Tongue (tissue), 2 donors: ENCODE results near the gene NUBP1. TPM values are rescaled to one million over a fixed set of nuclear protein-coding genes. Genes with fewer than 3 reads are reported as not detected.
"Not testable (repeated sequence)": the region's sequence is repeated elsewhere in the genome, so short reads cannot be mapped to it uniquely, and the experiment has no call there.

ENCODE experiments used
- DNase-seq: peaks from one replicate; pipeline ENCODE4 v3.0.0-alpha.2; 2015
- total RNA-seq: library from RNA; depleted of rRNA; stranded (reverse); fragments of >200 nt; gene quantifications from one replicate; pipeline ENCODE4 v1.2.3, GENCODE V29; 2014

The NUBP1 gene
- total RNA-seq, 1 donor from 2014 or later: 34.6 TPM

DNA sequence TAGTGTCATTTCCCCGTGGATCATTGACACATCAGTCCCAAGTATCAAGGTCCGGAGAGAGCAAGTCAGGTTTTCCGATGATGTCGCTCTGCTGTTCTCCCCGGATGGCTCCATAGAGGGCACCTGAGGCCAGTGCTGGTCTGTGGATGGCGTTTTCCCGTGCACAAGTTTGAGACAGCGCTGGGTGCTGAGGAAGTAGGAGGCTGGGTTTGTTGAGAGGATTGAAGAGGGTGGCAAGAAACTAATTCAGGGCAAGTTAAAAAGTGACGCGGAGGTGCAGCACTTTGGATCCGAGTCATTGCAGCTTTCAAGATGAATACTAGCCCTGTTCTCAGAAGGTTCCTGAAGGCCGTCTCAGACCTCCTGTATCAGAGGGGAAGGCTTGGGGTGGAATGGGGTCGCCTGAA is 7.7 kb downstream of the NUBP1 start:
- no peak for DNase-seq

GRCh38 chr16:10752843-10753523 is 9.3 kb downstream of the NUBP1 start:
- DNase-seq: peak; percentile 25

DNA sequence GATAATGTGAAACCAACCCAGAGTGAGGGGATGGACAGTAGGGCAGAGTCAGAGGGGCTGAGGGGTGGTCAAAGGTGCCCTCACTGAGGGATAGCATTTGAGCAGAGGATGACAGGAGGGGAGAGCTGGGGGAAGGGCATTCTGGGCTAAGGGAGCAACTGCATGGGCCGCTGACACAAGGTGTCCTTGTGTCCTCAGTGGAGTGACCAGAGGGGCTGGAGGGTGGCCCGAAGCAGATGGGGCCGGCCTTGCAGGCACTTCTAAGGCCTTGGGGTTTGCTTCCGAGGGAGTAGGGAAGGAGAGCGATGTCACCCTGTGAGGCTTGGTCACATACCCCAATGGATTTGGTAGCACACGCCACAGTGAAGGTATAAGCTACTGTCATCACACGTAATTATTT is 10.0 kb downstream of the NUBP1 start:
- no peak for DNase-seq

DNA sequence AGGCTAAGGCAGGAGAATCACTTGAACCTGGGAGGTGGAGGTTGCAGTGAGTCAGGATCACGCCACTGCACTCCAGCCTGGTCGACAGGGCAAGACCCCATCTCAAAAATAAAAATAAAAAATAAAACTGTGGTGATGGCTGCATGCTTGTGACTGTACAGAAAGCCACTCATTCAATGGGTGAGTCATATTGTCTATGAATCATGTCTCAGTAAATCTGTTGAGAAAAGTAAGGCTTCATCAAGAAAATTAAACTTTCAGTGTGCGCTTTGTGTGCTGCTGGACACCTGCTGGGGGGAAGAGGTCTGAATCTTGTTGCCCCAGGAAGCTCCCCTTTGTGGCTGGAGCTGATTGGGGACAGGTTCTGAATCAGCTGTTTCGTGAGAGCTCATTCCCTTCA is 11.3 kb downstream of the NUBP1 start:
- DNase-seq: no peak

DNA sequence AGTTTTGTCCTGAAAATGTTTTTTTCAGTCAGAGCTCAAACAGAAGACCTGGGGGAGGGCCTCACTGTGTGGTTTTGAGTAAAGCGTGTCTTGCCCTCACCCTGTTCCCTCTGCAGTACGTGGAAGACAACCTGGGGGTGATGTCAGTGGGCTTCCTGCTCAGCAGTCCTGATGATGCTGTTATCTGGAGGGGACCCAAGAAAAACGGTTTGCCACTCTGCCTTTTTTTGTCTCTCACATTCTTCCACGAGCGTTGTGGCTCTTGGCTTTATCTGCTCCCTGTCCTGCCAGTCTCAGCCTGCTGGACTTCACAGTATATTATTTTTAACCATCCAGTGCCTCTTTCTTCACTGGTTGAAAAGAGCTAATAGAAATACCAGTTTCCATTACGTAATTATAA is 12.9 kb downstream of the NUBP1 start:
- no peak for DNase-seq

DNA sequence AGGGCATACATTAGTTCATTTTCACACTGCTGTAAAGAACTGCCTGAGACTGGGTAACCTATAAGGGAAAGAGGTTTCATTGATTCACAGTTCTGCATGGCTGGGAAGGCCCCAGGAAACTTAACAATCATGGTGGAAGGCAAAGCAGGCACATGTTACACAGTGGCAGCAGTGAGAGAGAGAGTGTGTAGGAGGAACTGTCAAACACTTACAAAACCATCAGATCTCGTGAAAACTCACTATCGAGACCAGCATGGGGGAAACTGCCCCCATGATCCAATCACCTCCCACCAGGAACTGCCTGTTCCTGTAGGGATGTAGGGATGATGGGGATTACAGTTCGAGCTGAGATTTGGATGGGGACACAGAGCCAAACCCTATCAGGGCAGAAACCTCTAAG is 17.2 kb downstream of the NUBP1 start:
- no peak for DNase-seq

- no peak for DNase-seq
Measured at GRCh38 chr16:10761373-10761772, 17.7 kb downstream of the NUBP1 start.

- no peak for DNase-seq
Measured at GRCh38 chr16:10762336-10763016, 18.8 kb downstream of the NUBP1 start.

DNA sequence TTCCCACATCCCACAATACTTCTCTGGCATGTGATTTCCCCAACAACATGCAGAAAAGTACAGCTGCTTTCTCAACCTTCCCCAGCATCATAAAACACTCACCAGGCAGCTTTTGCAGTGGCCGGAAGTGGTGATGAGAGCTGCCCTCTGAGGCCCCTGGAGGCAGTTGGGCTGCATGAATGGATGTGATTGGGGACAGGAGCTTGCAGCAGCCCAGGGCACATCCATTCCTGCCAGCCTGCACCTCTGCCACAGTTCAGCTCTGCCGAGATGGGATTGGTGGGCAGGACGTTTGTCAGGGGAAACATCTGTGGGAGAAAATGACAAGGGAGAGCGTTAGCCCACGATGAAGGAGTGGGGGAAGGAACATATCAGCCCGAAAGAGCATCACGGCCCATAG is 19.8 kb downstream of the NUBP1 start:
- DNase-seq: no peak

DNA sequence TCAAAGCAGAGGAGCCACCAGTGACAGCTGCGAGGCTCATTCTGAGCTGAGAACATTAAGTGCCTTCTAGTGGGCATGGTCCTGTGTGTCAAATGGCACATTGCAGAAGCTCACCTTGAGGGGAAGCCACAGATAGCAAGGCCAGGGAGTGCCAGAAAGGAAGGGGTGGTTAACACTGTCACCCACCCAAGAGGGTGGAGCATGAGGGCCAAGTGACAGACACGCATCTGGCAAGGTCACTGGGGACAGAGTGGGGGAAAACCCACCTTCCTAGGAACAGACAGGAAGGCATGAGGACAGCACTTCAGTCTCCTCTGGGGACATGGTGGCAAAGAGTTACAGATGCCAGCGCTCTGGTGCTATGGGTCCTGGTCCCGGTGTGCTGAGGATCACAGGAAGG is 22.1 kb downstream of the NUBP1 start:
- no peak for DNase-seq

GRCh38 chr16:10767127-10767526 is 23.5 kb downstream of the NUBP1 start:
- DNase-seq: no peak

GRCh38 chr16:10769381-10769780 is 25.7 kb downstream of the NUBP1 start:
- DNase-seq: no peak

DNA sequence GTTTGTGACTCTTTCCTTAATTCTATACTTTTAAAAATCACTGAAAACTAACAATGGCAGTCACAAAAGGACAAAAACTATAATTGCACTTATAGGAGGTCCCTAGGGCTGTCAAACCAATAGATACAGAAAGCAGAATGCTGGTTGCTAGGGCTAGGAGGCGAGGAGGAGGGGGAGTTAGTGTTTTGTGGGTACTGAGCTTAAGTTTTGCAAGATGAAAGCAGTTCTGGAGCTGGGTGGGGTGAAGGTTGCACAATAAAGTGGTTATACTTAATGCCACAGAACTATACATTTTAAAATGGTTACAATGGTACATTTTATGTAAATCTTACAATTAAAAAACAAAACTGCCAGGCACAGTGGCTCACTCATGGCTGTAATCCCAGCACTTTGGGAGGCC is 27.3 kb downstream of the NUBP1 start:
- DNase-seq: no peak

DNA sequence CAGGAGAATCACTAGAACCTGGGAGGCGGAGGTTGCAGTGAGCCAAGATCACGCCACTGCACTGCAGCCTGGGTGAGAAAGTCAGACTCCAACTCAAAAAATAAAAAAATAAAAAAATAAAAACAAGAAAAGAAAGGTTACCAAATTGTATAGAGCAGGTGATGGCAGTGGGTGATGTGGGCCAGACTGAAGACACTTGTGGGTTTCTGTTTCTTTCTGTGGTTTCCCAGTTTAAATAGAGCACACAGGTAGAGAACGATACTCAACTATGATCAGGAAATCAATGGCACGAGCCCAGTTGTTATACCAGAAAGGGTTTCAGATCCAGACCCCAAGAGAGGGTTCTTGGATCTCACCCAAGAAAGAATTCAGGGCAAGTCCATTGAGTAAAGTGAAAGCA is 32.6 kb downstream of the NUBP1 start:
- DNase-seq: no peak

DNA sequence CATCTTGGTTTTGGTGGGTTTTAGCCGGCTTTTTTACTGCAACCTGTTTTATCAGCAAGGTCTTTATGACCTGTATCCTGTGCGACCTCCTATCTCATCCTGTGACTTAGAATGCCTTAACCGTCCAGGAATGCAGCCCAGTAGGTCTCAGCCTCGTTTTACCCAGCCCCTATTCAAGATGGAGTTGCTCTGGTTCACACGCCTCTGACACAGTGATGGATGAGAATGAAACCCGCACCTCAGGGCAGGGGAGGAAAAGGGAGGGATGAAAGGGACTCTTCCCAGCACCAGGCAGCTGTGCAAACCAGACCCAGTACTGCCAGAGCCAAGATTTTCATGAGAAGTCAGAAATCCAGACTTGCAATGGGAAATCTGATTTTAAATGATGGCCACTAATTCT is 33.3 kb downstream of the NUBP1 start:
- DNase-seq: not testable (repeated sequence)

GRCh38 chr16:10777356-10777755 is 33.7 kb downstream of the NUBP1 start:
- DNase-seq: no peak

GRCh38 chr16:10779908-10780307 is 36.3 kb downstream of the NUBP1 start:
- not testable (repeated sequence) for DNase-seq

DNA sequence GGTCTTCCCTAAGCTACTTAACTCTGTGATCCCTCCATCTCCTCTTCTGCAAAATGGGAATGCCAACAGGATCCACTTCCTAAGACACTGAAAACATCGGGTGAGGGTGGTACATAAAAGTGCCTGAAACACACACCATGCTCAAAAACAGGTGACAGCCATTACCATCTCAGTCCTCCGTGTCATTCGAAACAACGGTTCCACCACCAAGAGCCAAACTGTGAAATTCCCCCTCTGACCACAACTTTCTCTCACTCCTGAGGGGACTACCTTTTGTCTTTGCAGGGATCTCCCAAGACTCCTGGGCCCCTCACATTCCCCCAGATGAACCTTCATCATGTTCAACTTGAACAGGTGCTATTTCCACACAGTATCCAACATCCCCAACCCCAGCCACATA is 37.0 kb downstream of the NUBP1 start:
- DNase-seq: no peak

DNA sequence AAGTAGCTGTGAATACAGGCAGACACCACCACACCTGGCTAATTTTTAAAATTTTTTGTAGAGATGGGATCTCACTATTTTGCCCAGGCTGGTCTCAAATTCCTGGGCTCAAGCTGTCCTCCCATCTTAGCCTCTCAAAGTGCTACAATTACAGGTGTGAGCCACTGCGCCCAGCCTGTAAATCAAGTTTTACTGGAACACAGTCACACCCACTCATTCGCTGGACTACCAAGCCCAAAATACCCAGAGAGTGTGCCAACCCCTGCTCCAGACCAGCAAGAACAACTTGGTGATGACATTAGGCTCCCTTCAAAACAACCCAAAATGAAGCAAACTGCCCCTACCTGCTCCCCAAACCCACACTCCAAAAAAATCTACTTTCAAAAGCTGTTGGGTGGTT is 39.0 kb downstream of the NUBP1 start:
- DNase-seq: no peak

DNA sequence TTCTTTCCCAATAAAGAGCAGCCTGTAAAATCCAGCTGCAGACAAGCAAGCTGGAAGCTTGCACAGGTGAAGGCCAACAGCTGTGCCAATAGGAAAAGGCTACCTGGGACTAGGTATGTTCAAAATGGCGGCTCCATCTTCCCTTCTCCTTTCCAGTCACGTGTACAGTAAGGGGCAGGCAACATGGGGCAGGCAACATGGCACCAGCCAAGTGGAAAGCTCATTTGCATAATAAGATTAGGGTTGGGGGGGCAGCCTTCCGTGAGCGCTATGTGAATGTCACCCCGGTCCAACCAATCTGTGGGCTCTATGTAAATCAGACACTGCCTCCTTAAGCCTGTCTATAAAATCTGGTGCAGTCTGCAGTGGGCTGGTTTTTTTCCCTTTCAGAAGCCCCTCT is 43.7 kb downstream of the NUBP1 start:
- no peak for DNase-seq

GRCh38 chr16:10788630-10789029 is 45.0 kb downstream of the NUBP1 start:
- not testable (repeated sequence) for DNase-seq

DNA sequence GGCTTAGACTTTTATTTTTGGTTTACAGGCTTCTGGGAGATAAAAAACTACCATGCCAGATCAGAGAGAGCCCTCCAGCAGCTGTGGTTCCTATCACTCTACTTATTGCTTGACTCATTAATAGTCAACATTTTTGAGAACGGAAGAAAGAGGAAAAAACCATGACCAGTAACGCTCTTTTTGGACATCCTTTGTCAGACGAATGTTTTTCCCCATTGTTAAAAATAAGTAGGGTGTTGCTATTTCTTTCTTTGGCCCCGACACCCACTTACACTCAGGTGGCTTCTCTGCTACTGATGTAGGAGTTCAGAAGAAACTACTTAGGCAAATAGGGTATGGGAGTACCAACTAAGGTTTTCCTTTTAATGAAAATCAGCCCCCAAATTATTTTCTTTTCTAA is 47.4 kb downstream of the NUBP1 start:
- DNase-seq: no peak

DNA sequence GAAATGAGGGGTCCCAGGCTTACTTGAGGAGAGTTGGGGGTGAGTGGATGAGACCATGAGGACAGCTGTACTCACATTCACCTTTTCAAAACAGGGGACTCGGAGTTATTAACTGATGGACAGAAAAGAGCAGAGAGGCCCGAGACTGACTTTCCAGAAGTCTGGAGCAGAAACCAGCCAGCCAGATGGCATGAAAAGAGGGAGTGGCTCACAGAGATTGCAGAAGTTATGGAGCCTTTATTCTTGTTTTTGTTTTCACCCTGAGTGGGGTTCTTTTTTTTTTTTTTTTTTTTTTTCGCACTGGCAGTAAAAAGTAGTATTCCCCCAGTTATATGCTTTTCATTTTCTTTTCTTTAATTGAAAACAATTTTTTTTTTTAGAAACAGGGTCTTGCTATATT is 56.1 kb downstream of the NUBP1 start:
- DNase-seq: no peak

DNA sequence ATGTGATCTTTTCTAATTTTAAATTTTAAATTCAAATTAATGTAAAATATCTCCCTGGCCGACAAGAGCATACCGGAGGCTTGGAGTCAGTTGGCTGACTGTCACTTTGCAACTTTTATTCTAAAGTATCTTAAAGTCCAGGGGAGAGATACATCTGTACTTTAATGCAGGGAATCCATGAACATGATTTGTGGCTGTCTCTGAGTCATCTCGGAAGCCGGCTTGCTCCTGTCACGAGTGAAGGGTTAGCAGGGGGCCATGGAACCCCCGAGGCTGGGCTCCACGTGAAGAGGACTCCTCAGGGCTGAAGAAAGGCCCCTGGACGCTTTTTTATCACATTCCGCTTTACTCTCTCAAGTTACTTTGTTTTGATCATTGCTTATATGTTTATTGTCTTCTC is 61.7 kb downstream of the NUBP1 start:
- no peak for DNase-seq
